AG04449 (cell line): ENCODE results near the gene TNIP1.

ENCODE experiments used
- CTCF ChIA-PET: fragments of 350-600 bp; formaldehyde crosslinking; extraction: SDS; loops from one replicate; lab custom pipeline; 2021; ENCODE audit warnings: antibody characterized with exemption; lab: Yijun Ruan, JAX
- POLR2A ChIA-PET: fragments of 400-600, 350-600 bp; formaldehyde crosslinking; extraction: SDS; loops from one replicate; lab custom pipeline; 2020; ENCODE audit warnings: antibody characterized with exemption, inconsistent platforms; lab: Yijun Ruan, JAX
- DNase-seq: peaks from one replicate; pipeline ENCODE4 v3.0.0-alpha.2; 2010; ENCODE audit warnings: low read depth, low spot score
- H3K4me3 ChIP-seq: 2 replicates; pipeline ENCODE4 v1.5.1; 2011; ENCODE audit warnings: low read depth, mild to moderate bottlenecking, control low read depth, low read length
- TF ChIP-seq, protein P1 (sequence below): IDR thresholded peaks from one replicate; pipeline ENCODE4 v1.5.1; 2011; ENCODE audit warnings: mild to moderate bottlenecking, moderate library complexity, low read length, control low read depth, inconsistent platforms; ENCODE audit not compliant: insufficient read depth; ENCODE audit errors: missing control alignments

Gene TNIP1

DNA sequence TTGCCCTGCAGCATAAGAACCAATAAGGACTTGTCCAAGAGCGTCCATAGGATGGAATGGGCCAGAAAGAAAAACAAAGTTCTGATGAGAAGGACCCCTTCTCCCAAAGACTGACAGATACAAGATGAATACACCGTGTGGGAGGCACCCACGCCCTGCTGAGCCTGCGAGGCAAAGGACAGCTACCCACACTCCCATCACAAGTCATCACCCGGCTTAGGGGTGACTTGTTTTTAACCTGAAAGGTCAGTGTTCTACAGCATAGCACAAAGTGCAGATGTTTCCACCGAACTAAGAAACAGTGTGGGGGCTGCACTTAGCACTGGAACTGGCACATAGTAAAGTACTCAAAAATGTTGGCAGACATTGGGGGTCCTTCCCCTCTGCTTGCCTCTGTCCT lies 13.9 kb downstream of the TNIP1 start:
- POLR2A ChIA-PET: no interaction called here
- CTCF ChIA-PET: interaction anchor here (21.3 to 27.5 kb wide), 2 partner anchors 15 to 49 kb away, joined by 317 to 1128 read pairs; no protein-coding TSS in a partner anchor
- TF ChIP-seq, protein P1, sequence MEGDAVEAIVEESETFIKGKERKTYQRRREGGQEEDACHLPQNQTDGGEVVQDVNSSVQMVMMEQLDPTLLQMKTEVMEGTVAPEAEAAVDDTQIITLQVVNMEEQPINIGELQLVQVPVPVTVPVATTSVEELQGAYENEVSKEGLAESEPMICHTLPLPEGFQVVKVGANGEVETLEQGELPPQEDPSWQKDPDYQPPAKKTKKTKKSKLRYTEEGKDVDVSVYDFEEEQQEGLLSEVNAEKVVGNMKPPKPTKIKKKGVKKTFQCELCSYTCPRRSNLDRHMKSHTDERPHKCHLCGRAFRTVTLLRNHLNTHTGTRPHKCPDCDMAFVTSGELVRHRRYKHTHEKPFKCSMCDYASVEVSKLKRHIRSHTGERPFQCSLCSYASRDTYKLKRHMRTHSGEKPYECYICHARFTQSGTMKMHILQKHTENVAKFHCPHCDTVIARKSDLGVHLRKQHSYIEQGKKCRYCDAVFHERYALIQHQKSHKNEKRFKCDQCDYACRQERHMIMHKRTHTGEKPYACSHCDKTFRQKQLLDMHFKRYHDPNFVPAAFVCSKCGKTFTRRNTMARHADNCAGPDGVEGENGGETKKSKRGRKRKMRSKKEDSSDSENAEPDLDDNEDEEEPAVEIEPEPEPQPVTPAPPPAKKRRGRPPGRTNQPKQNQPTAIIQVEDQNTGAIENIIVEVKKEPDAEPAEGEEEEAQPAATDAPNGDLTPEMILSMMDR: no peak
- H3K4me3 ChIP-seq: no peak overlapping the region
- DNase-seq: no peak

- DNase-seq: no peak
- no peak overlapping the region for H3K4me3 ChIP-seq
- TF ChIP-seq, protein P1: no peak
- ChIA-PET CTCF (interaction anchor here (0.9 to 27.5 kb wide), 3 partner anchors 14 to 50 kb away, joined by 3 to 1128 read pairs (median 317); no protein-coding TSS in a partner anchor), POLR2A (no interaction called here)
Observed at GRCh38 chr5:151065609-151066008, 15.2 kb downstream of the TNIP1 start.

GRCh38 chr5:151064916-151065499 lies 15.8 kb downstream of the TNIP1 start:
- CTCF ChIA-PET: interaction anchor here (21.3 to 27.5 kb wide), 2 partner anchors 14 to 50 kb away, joined by 317 to 1128 read pairs; no protein-coding TSS in a partner anchor
- DNase-seq: no peak
- POLR2A ChIA-PET: interaction anchor here (0.6 kb wide), 1 partner anchor 34 kb away, joined by 3 read pairs; no protein-coding TSS in a partner anchor
- H3K4me3 ChIP-seq: no peak overlapping the region
- TF ChIP-seq, protein P1: no peak

GRCh38 chr5:151063142-151063989 lies 17.5 kb downstream of the TNIP1 start:
- no peak for DNase-seq
- TF ChIP-seq, protein P1: no peak
- ChIA-PET CTCF (interaction anchor here (1.7 to 27.5 kb wide), 4 partner anchors 9 to 52 kb away, joined by 6 to 1128 read pairs (median 164); no protein-coding TSS in a partner anchor), POLR2A (interaction anchor here (0.6 to 1.1 kb wide), 4 partner anchors 9 to 159 kb away, joined by 3 to 4 read pairs (median 4); partner anchors contain the start of gene ZNF300)
- H3K4me3 ChIP-seq: no peak overlapping the region

- TF ChIP-seq, protein P1: no peak
- ChIA-PET CTCF (interaction anchor here (1.7 to 27.5 kb wide), 4 partner anchors 10 to 53 kb away, joined by 6 to 1128 read pairs (median 164); no protein-coding TSS in a partner anchor), POLR2A (interaction anchor here (0.6 to 1.1 kb wide), 3 partner anchors 10 to 31 kb away, joined by 3 to 4 read pairs (median 3); no protein-coding TSS in a partner anchor)
Observed at GRCh38 chr5:151062405-151063141, 18.3 kb downstream of the TNIP1 start.

More at GRCh38 chr5:151062405-151063141, 18.3 kb downstream of the TNIP1 start:
- no peak for DNase-seq
- H3K4me3 ChIP-seq: no peak overlapping the region
